Measurements from ENCODE around the gene GARNL3.

The GARNL3 gene

DNA sequence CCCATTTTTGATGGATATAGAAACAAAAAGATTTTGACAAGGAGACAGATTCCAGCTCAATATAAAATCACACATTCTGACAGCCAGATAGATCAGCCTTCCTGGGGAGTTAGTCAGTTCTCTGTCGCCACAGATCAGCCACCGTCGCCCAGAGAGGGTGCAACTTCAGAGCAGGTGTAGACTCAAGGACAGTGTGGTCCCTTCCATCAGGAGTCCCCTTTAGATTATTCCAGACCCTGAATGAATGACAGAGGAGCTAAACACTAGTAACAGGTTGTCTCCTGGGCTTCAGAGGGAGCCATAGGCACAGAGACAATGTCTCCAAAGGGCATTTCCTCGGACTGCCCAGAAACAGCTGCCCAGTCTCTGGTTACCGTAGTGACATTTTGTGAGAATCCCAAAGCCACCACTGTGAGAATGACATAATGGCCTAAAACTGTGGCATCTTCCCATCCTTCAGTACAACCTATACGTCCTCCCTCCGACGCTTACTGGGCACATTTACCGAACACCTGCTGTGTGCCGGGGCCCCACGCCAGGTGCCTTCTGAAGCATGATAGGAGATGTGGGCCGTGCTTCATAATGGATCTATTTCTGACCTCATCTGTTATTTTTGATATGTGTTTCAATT is 85.0 kb downstream of the GARNL3 start:
- Histone ChIP-seq H3K9ac (ENCODE audit: low read depth, low read length, poor library complexity, severe bottlenecking) (no peak overlapping the region), H3K36me3 (ENCODE audit: insufficient read depth, low read length) (no peaks in the 10 kb centered on the region), H4K20me1 (ENCODE audit: insufficient read depth, low read length, poor library complexity, severe bottlenecking) (no peaks in the 10 kb centered on the region), H3K79me2 (ENCODE audit: insufficient read depth, low read length) (no peaks in the 10 kb centered on the region), H3K4me1 (ENCODE audit: insufficient read depth, low read length, poor library complexity, severe bottlenecking) (no peaks in the 10 kb centered on the region), H3K9me2 (replicated peaks; ENCODE audit: low read depth, low read length) (no peaks in the 10 kb centered on the region), H3K4me2 (ENCODE audit: low read depth, low read length, poor library complexity, severe bottlenecking) (no peak overlapping the region), H3K4me3 (ENCODE audit: low read length, poor library complexity, severe bottlenecking) (no peak overlapping the region), H3K9me3 (ENCODE audit: insufficient read depth, low read depth, low read length) (no peaks in the 10 kb centered on the region), H2AFZ (ENCODE audit: low read length) (no peak overlapping the region), H3F3A (ENCODE audit: low read depth) (no peaks in the 10 kb centered on the region), H3K27me3 (ENCODE audit: insufficient read depth, low read length, poor library complexity, severe bottlenecking) (no peaks in the 10 kb centered on the region)
- TF ChIP-seq EZH2phosphoT487 (IDR thresholded peaks at IDR 0.05; ENCODE audit: borderline replicate concordance): no peak
- TF ChIP-seq, protein P1, sequence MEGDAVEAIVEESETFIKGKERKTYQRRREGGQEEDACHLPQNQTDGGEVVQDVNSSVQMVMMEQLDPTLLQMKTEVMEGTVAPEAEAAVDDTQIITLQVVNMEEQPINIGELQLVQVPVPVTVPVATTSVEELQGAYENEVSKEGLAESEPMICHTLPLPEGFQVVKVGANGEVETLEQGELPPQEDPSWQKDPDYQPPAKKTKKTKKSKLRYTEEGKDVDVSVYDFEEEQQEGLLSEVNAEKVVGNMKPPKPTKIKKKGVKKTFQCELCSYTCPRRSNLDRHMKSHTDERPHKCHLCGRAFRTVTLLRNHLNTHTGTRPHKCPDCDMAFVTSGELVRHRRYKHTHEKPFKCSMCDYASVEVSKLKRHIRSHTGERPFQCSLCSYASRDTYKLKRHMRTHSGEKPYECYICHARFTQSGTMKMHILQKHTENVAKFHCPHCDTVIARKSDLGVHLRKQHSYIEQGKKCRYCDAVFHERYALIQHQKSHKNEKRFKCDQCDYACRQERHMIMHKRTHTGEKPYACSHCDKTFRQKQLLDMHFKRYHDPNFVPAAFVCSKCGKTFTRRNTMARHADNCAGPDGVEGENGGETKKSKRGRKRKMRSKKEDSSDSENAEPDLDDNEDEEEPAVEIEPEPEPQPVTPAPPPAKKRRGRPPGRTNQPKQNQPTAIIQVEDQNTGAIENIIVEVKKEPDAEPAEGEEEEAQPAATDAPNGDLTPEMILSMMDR (conservative IDR thresholded peaks at IDR 0.05; ENCODE audit: low read length): no peak

DNA sequence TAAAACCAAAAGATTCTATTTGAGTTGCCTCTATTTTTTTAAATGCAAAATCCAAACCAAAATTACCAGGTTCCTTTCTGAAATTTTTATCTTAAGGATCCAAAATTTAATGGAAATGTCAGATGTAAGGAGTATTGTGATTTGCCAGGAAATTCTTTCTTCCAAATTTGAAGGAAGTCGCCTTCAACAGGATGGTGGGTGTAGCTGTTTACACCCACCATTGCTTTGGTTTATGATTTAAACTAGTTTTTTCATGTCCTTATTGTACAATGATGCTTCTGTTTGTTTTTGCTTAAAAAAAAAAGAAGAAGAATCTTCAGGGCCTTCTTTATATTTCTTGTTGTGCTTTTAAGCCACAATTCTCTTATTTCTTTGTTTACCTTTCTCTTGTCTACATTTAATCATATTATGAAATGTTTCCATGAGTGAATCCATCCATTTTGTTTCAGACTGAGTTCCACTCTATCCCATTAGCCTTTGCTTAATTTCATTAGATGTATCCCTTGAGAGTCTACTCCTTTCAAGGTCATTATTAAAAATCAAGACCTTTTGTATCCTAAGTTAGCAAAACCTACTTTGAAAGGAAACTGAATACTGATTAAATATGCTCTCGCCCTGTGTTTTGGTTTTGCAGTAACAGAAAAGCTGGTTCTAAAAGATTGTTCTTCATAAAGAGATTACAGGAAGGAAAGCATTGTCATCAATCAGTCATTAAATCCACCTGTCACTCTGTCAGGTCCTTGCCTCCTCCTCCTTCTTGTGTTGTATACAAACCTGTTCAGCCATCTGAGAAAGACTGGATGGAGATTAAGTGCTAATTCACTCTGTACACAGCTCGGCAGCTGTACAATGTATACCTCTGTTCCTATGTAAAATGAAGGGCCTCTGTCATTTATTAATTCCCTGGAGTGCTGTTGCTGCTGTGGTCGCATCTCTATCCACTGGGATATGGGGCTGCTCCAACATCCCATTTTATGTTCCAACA is 86.9 kb downstream of the GARNL3 start:
- TF ChIP-seq, protein P1 (conservative IDR thresholded peaks at IDR 0.05; ENCODE audit: low read length): no peak
- TF ChIP-seq EZH2phosphoT487 (IDR thresholded peaks at IDR 0.05; ENCODE audit: borderline replicate concordance): no peak
- Histone ChIP-seq H3K9me3 (ENCODE audit: insufficient read depth, low read depth, low read length) (no peaks in the 10 kb centered on the region), H3K79me2 (ENCODE audit: insufficient read depth, low read length) (no peaks in the 10 kb centered on the region), H3K9me2 (replicated peaks; ENCODE audit: low read depth, low read length) (no peaks in the 10 kb centered on the region), H3K9ac (ENCODE audit: low read depth, low read length, poor library complexity, severe bottlenecking) (no peak overlapping the region), H2AFZ (ENCODE audit: low read length) (no peak overlapping the region), H3F3A (ENCODE audit: low read depth) (no peaks in the 10 kb centered on the region), H3K4me2 (ENCODE audit: low read depth, low read length, poor library complexity, severe bottlenecking) (no peak overlapping the region), H3K36me3 (ENCODE audit: insufficient read depth, low read length) (no peaks in the 10 kb centered on the region), H4K20me1 (ENCODE audit: insufficient read depth, low read length, poor library complexity, severe bottlenecking) (no peaks in the 10 kb centered on the region), H3K27me3 (ENCODE audit: insufficient read depth, low read length, poor library complexity, severe bottlenecking) (no peaks in the 10 kb centered on the region), H3K4me3 (ENCODE audit: low read length, poor library complexity, severe bottlenecking) (no peak overlapping the region), H3K4me1 (ENCODE audit: insufficient read depth, low read length, poor library complexity, severe bottlenecking) (no peaks in the 10 kb centered on the region)

DNA sequence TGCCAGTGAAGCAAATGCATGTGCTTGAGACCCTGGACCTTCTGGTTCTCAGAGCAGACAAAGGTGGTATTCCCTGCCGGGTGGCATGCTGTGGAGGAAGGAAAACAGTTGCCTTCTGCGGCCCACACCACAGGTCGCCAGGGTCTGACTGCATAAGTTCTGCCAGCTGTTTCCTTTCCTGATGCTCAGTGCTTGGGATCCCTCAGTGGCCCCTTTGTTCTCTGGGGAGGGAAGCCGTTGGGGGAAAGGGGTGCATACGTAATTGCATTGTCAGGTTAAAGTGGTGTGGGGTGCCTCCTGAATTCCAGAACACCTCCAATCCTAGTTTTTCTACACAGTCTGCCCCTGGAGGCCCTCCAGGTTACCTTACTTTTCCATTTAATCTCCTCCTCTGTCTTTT is 89.3 kb downstream of the GARNL3 start:
- H3K79me2 ChIP-seq (ENCODE audit: insufficient read depth, low read length): no peaks in the 10 kb centered on the region
- no peak overlapping the region for H3K9ac ChIP-seq (ENCODE audit: low read depth, low read length, poor library complexity, severe bottlenecking)
- no peaks in the 10 kb centered on the region for H3K27me3 ChIP-seq (ENCODE audit: insufficient read depth, low read length, poor library complexity, severe bottlenecking)
- no peaks in the 10 kb centered on the region for H3K4me1 ChIP-seq (ENCODE audit: insufficient read depth, low read length, poor library complexity, severe bottlenecking)
- no peak overlapping the region for H3K4me2 ChIP-seq (ENCODE audit: low read depth, low read length, poor library complexity, severe bottlenecking)
- H3K36me3 ChIP-seq (ENCODE audit: insufficient read depth, low read length): no peaks in the 10 kb centered on the region
- H3K9me2 ChIP-seq (replicated peaks; ENCODE audit: low read depth, low read length): no peaks in the 10 kb centered on the region
- no peaks in the 10 kb centered on the region for H3K9me3 ChIP-seq (ENCODE audit: insufficient read depth, low read depth, low read length)
- H3K4me3 ChIP-seq (ENCODE audit: low read length, poor library complexity, severe bottlenecking): no peak overlapping the region
- TF ChIP-seq, protein P1 (conservative IDR thresholded peaks at IDR 0.05; ENCODE audit: low read length): no peak
- no peak for TF ChIP-seq EZH2phosphoT487 (IDR thresholded peaks at IDR 0.05; ENCODE audit: borderline replicate concordance)
- H2AFZ ChIP-seq (ENCODE audit: low read length): no peak overlapping the region
- no peaks in the 10 kb centered on the region for H4K20me1 ChIP-seq (ENCODE audit: insufficient read depth, low read length, poor library complexity, severe bottlenecking)
- no peaks in the 10 kb centered on the region for H3F3A ChIP-seq (ENCODE audit: low read depth)

Data from Loucy (cell line).